H1 (cell line): ENCODE measurements around the gene FSIP1.

Experiments
- CBX5 ChIP-seq: fragments of 300-800, 300-1000 bp; sonication (generic); IDR thresholded peaks from 2 replicates; pipeline ENCODE4 v1.7.1; 2016; ENCODE audit warnings: antibody characterized with exemption, low read length, low read depth
- KDM1A ChIP-seq: fragments of 200-600, 300-600 bp; sonication (generic); IDR thresholded peaks from 2 replicates; pipeline ENCODE4 v1.7.1; 2016; ENCODE audit warnings: mild to moderate bottlenecking, low read length, borderline replicate concordance
- KDM5A ChIP-seq: fragments of 200-600 bp; IDR thresholded peaks from 2 replicates; pipeline ENCODE4 v1.7.1; 2012; ENCODE audit warnings: mild to moderate bottlenecking, low read length, inconsistent platforms, mixed read lengths
- MAFK ChIP-seq: IDR thresholded peaks from 2 replicates; pipeline ENCODE4 v1.6.1; 2012; ENCODE audit warnings: low read depth, mild to moderate bottlenecking, improper control_type of control experiment, low read length
- POLR2A ChIP-seq, 2 experiments: IDR thresholded peaks; 1 replicate in 1 of 2; 2 replicates in 1 of 2; pipeline ENCODE4 v1.6.1; 2011; ENCODE audit warnings: low read depth in 2 of 2, low read length in 2 of 2, mild to moderate bottlenecking in 2 of 2; ENCODE audit errors: control extremely low read depth in 1 of 2
- POLR2AphosphoS5 ChIP-seq: IDR thresholded peaks from 2 replicates; pipeline ENCODE4 v1.6.1; 2011; ENCODE audit warnings: low read depth, low read length
- RAD21 ChIP-seq, 2 experiments: IDR thresholded peaks in 1 of 2; conservative IDR thresholded peaks in 1 of 2; 2 replicates each; pipeline ENCODE4 v1.6.1; 2011; ENCODE audit warnings: low read depth in 2 of 2, low read length in 2 of 2, improper control_type of control experiment in 1 of 2, inconsistent platforms in 1 of 2, mild to moderate bottlenecking in 1 of 2, moderate library complexity in 1 of 2
- RNF2 ChIP-seq: fragments of 200-900, 300-1000 bp; sonication (generic); IDR thresholded peaks from 2 replicates; pipeline ENCODE4 v1.7.1; 2016; ENCODE audit warnings: borderline replicate concordance, low read depth, mild to moderate bottlenecking, antibody characterized with exemption, low read length; ENCODE audit not compliant: poor library complexity, severe bottlenecking; ENCODE audit errors: missing control alignments
- YY1 ChIP-seq: IDR thresholded peaks from 2 replicates; pipeline ENCODE4 v1.6.1; 2011; ENCODE audit warnings: low read depth, mild to moderate bottlenecking, low read length
- ZNF274 ChIP-seq: IDR thresholded peaks from 2 replicates; pipeline ENCODE4 v1.7.0; 2012; ENCODE audit warnings: low read length, borderline replicate concordance; ENCODE audit errors: extremely low read depth
- TF ChIP-seq, protein P1 (sequence below), 3 experiments: IDR thresholded peaks; 1 replicate in 2 of 3; 2 replicates in 1 of 3; pipeline versions ENCODE4 v1.5.1 to v1.6.1; 2011; ENCODE audit warnings: low read length in 3 of 3, mild to moderate bottlenecking in 3 of 3, inconsistent platforms in 2 of 3, low read depth in 1 of 3, moderate library complexity in 1 of 3; ENCODE audit not compliant: insufficient read depth in 1 of 3; ENCODE audit errors: control extremely low read depth in 1 of 3
- TF ChIP-seq, protein P2 (sequence below): IDR thresholded peaks from 2 replicates; pipeline ENCODE4 v1.6.1; 2012; ENCODE audit warnings: inconsistent platforms
- TF ChIP-seq, protein P3 (sequence below): IDR thresholded peaks from 2 replicates; pipeline ENCODE4 v1.6.1; 2011; ENCODE audit warnings: low read length, improper control_type of control experiment

DNA sequence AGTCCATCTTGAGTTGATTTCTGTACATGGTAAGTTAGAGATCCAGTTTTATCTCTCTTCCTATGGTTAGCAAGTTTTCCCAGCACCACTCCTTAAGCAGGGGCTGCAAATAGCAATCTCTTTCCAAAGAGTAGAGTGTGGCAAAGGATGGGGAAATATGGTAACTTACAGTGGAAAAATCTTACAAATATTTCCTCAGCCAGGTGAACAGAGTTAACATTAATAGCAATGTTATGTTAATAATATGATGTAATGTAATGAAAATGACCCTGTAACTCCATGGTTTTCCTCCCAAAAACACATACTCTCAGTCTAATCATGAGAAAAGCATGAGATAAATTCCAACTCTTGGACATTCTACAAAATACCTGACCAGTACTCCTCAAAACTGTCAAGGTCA is 30.4 kb downstream of the FSIP1 start:
- TF ChIP-seq KDM5A (no peak), ZNF274 (no peak), POLR2A (IDR thresholded peaks at IDR 0.05; ENCODE audit: control extremely low read depth in 1 of 2, low read depth in 2 of 2, low read length in 2 of 2) (no peak), POLR2AphosphoS5 (no peak), YY1 (no peak), RNF2 (no peak), CBX5 (no peak), KDM1A (no peak), MAFK (no peak), RAD21 (IDR thresholded peaks at IDR 0.05 in 1 of 2, conservative IDR thresholded peaks at IDR 0.05 in 1 of 2; ENCODE audit: low read depth in 2 of 2, low read length in 2 of 2) (no peak)
- TF ChIP-seq, protein P1, sequence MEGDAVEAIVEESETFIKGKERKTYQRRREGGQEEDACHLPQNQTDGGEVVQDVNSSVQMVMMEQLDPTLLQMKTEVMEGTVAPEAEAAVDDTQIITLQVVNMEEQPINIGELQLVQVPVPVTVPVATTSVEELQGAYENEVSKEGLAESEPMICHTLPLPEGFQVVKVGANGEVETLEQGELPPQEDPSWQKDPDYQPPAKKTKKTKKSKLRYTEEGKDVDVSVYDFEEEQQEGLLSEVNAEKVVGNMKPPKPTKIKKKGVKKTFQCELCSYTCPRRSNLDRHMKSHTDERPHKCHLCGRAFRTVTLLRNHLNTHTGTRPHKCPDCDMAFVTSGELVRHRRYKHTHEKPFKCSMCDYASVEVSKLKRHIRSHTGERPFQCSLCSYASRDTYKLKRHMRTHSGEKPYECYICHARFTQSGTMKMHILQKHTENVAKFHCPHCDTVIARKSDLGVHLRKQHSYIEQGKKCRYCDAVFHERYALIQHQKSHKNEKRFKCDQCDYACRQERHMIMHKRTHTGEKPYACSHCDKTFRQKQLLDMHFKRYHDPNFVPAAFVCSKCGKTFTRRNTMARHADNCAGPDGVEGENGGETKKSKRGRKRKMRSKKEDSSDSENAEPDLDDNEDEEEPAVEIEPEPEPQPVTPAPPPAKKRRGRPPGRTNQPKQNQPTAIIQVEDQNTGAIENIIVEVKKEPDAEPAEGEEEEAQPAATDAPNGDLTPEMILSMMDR (IDR thresholded peaks at IDR 0.05; ENCODE audit: control extremely low read depth in 1 of 3, insufficient read depth in 1 of 3, low read depth in 1 of 3, low read length in 3 of 3): no peak
- TF ChIP-seq, protein P2, sequence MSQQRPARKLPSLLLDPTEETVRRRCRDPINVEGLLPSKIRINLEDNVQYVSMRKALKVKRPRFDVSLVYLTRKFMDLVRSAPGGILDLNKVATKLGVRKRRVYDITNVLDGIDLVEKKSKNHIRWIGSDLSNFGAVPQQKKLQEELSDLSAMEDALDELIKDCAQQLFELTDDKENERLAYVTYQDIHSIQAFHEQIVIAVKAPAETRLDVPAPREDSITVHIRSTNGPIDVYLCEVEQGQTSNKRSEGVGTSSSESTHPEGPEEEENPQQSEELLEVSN: no peak
- TF ChIP-seq, protein P3, sequence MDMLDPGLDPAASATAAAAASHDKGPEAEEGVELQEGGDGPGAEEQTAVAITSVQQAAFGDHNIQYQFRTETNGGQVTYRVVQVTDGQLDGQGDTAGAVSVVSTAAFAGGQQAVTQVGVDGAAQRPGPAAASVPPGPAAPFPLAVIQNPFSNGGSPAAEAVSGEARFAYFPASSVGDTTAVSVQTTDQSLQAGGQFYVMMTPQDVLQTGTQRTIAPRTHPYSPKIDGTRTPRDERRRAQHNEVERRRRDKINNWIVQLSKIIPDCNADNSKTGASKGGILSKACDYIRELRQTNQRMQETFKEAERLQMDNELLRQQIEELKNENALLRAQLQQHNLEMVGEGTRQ: no peak
